T-helper 22 cell (primary cell): ENCODE measurements around the gene KIF3A.

Experiments
- DNase-seq: peaks from one replicate; pipeline ENCODE4 v3.0.0-alpha.2; 2020; ENCODE audit warnings: low read depth

Gene KIF3A

GRCh38 chr5:132736853-132737833 lies at the start of gene KIF3A:
TSS of gene KIF3A (minus strand) at chr5:132737546. CDS start at chr5:132737419, 127 bp downstream.
- peak; percentile 96 for DNase-seq

GRCh38 chr5:132787076-132787475 lies 49.7 kb upstream of the KIF3A start:
- DNase-seq: no peak

DNA sequence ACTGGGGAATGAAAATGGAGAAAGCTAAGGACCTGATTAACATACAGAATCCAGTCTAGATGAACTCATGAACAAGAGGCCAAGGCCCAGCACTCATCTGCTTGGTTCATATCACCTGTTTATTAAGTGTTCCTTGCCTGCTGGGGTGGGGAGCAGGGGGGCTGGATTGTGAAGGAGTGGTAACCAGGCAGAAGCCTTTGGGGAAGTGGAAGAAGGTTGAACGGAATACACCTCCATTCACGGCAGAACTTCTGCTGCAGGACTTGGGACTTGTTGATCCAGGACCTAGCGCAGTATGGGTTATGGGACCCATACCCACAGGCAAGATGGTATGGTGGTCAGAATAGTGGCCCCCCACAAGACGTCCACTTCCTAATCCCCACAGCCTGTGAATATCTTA lies 48.5 kb upstream of the KIF3A start:
- DNase-seq: no peak

- no peak for DNase-seq
These were observed 48.0 kb upstream of the KIF3A start for GRCh38 chr5:132785365-132785764.

DNA sequence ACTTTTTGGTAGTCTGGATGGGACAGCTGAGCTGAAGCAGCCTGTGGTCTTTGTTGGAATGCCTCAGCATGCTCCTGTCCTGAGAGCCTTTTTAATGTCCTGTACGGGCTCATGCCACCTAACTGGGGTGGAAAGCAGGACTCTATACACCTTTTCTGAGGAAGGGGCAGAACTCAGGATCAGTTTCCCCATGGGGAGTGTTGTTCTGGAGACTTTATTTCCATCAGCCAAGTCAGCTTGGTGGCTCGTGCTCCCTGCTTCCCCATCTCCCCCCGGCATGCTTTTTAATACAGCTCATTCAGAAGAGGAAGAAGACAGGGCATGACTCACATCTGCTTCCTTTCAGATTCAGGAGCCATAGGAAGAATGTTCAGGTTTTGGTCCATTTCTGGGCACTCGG lies 44.8 kb upstream of the KIF3A start:
- DNase-seq: no peak

DNA sequence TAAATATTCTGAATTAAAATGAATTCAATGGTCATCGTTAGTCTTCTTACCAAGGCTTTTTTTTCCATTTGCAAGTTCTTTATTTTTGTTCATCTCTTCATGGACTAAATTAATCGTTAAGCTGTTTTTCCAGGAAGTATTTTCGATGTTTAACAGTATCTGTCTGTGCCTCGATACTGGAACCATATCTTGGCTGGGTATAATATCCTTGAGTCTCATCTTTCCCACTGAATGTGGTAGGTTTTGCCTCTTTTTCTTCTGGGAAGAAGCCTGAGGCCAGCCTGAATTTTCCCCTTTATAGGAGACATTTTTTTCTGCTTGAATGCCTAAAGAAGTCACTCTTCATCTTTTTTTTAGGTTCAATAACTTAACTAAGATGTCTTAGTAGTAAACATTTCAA lies 43.7 kb upstream of the KIF3A start:
- no peak for DNase-seq

DNA sequence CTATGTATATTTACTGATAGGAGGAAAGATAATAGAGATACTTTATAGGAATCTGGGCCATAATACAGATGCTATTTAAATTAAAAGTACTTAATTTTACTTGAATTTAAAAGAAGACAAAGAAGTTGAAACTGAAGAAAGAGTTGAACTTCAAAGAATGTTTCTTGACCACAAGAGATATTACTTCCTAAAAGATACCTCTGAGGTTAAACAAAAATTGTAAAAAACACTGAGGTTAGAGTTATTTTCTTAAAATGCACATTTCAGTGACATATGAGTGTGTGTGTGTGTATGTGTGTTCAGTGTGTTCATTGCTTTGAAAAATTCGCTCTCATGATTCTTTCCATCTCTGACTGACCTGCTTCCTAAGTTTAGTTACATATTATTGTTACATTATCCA lies 43.2 kb upstream of the KIF3A start:
- no peak for DNase-seq

DNA sequence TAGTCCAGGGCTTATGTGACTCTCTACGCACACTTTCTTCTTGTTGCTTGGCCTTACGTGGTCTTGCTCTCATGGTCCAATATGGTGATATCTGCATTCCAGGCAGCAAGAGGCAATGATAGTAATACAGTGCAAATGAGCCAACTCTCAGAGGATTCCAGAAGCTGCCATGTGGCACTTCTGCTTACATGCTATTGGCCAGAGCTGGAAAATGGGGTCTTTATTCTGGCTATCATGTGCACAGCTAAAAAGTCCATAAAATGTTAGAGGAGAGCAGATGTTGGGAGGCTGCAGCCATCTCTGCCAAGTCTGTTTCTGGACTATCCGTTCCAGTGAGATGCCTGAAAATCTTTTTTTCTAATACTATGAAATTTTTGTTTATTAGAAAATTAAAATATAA lies 42.6 kb upstream of the KIF3A start:
- DNase-seq: no peak

- DNase-seq: no peak
These were observed 41.5 kb upstream of the KIF3A start for GRCh38 chr5:132778856-132779255.

- DNase-seq: no peak
These were observed 40.8 kb upstream of the KIF3A start for GRCh38 chr5:132778129-132778528.

- DNase-seq: peak; percentile 25
These were observed 40.1 kb upstream of the KIF3A start, which contains the start of gene SEPTIN8 for GRCh38 chr5:132777209-132778069. TSS of gene SEPTIN8 (minus strand) at chr5:132777239. CDS start at chr5:132777137, 102 bp downstream.

- DNase-seq: no peak
These were observed 39.5 kb upstream of the KIF3A start for GRCh38 chr5:132776938-132777208.

- no peak for DNase-seq
These were observed 39.0 kb upstream of the KIF3A start for GRCh38 chr5:132776131-132776937.

GRCh38 chr5:132775476-132775961 lies 38.2 kb upstream of the KIF3A start:
- DNase-seq: no peak

DNA sequence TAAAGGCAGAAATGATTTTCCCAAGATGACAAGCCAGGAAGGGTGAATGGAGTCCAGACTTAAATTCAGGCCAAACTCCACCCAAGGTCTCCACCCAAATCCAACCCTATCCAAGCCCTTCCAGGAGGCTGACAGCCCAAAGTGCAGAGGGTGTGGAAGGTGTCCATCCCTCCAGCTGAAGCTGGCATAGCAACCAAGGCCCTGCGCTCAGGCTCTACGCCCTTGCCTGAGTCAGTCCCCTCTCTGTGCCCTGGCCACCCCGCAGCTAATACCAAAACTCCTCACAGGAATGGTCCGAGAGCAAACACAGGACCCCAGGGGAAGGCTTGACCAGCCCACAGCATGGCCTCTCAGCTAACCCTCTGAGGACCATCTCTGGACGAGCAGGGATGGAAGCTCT lies 37.5 kb upstream of the KIF3A start:
- DNase-seq: no peak

GRCh38 chr5:132774406-132774805 lies 37.1 kb upstream of the KIF3A start:
- no peak for DNase-seq

GRCh38 chr5:132773601-132774355 lies 36.4 kb upstream of the KIF3A start:
- DNase-seq: no peak

DNA sequence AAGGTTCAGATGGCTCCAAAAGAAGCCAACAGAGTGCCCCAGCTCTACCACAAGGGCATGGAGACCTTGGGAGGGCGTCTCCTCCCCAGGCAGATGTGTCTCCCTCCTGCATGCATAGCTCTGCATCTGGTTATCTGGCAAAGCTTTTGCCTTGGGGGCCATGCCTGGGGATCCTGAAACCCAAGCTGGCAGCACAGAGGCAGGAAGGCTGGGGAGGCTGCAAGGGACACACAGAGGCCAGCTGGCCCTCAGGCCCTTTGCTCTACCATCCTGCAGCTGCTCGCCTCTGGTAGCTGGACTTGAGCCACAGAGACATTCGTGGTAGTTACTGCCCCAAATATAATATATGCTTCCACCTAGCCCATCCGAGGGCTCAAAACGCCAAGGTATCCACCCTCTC lies 35.8 kb upstream of the KIF3A start:
- DNase-seq: no peak

DNA sequence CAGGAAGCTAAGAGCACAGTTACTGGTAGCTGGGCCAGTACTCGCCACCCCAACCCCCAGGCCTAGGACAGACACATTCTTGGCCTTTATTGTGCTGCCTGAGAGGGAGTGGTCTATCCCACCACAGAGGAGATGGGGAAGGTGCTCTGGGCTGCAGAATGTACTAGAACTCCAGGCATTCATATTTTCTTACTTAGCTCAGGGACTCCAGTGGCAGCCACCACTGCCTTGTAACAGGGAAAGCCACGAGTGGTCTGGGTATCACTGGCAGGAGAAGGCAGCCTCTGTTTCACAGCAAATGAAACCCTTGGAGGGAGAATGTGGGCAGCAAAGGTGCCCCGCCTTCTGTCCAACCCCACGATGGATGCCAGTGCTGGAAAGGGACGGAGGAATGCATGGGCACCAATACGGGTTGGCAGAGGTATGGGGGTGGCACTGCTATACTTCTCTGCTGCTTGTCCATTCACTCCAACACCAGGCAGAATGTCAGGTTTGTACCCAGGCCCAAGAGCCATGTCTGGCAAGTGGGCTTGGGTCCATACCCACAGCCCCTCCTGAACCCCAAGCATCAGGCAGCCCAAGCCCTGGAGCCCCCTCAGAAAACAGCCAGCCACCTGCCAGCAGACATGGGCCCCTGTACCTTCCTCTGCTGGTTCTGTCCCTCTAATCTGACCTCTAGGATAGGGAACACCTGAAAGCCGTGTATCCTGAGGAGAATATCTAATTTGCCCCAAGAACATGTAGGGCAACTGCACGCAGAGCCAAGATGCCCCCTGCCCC lies 35.1 kb upstream of the KIF3A start:
- no peak for DNase-seq

- DNase-seq: no peak
These were observed 34.2 kb upstream of the KIF3A start for GRCh38 chr5:132771503-132771998.
